ENCODE results near the gene GHSR. TPM values are rescaled to one million over a fixed set of nuclear protein-coding genes. Genes with fewer than 3 reads are reported as not detected.

Gene GHSR
- total RNA-seq, 1 experiment from 2014 or later = not detected

DNA sequence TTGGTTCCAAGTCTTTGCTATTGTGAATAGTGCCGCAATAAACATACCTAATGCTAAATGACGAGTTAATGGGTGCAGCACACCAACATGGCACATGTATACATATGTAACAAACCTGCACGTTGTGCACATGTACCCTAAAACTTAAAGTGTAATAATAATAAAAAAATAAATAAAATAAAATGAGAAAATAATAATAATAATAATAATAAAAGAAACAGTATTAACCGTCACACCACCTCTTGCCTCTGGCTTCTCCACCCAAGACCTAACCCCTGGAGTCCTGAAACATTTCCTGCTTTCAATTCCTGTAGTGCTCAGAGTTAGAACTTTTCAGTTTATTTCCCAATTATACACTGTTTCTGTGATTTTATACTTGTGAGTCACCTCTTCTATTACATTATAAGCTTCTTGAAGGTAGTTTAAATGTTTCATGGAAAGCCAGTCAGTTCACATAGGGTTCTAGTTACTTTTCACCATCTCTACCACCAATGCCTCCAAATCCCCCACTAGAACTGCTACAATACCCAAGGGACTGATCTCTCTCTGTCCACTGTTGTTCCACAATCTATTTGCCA, 18.4 kb upstream of the GHSR start:
- ATAC-seq = no peak
- ChIA-PET POLR2A (interaction anchor here (0.6 kb wide), 1 partner anchor 423 kb away, joined by 6 read pairs; no protein-coding TSS in a partner anchor), CTCF (interaction anchor here (0.5 kb wide), 1 partner anchor 81 kb away, joined by 6 read pairs; no protein-coding TSS in a partner anchor)
- TF ChIP-seq POLR2AphosphoS5 (IDR thresholded peaks at IDR 0.05; ENCODE audit: low read depth, low read length) = no peak
- TF ChIP-seq CTCF (IDR thresholded peaks at IDR 0.05) = no peak
- no peak for TF ChIP-seq SIN3A (IDR thresholded peaks at IDR 0.05; ENCODE audit: borderline replicate concordance, insufficient read depth, low read depth, low read length)
- no peak for TF ChIP-seq TCF7L2 (IDR thresholded peaks at IDR 0.05; ENCODE audit: low read depth, low read length)
- no peak for TF ChIP-seq REST (IDR thresholded peaks at IDR 0.05; ENCODE audit: insufficient read depth in 1 of 2, low read depth in 2 of 2, low read length in 1 of 2)
- H3K27ac ChIP-seq (ENCODE audit: low read length) = no peak overlapping the region
- intact Hi-C loops (cut with micrococcal nuclease; ENCODE audit: unreplicated experiment) (no loop called here), in situ Hi-C loops (cut with HindIII; ENCODE audit: low pct_unique_long_range_greater_than_20kb, low sequenced_read_pairs) (no loop called here)
- no peaks in the 10 kb centered on the region for H3K36me3 ChIP-seq (ENCODE audit: control insufficient read depth, insufficient read depth, low read length)
- H3K27me3 ChIP-seq (ENCODE audit: control insufficient read depth, insufficient read depth, low read length) = peaks cover 7% of the 10 kb centered on the region; the same call in 1 of the 2 replicates
- DNase-seq (ENCODE audit: low read depth, low spot score) = no peak
- H3K4me3 ChIP-seq (ENCODE audit: low read depth in 2 of 2, low read length in 2 of 2) = no peak overlapping the region
- H3K9me3 ChIP-seq (ENCODE audit: control insufficient read depth, insufficient read depth, low read depth, low read length) = no peaks in the 10 kb centered on the region
- no TSS peak for BruUV-seq (replicated peaks)
- H3K4me1 ChIP-seq (ENCODE audit: control insufficient read depth, insufficient read depth, low read length) = peaks cover 9% of the 10 kb centered on the region

DNA sequence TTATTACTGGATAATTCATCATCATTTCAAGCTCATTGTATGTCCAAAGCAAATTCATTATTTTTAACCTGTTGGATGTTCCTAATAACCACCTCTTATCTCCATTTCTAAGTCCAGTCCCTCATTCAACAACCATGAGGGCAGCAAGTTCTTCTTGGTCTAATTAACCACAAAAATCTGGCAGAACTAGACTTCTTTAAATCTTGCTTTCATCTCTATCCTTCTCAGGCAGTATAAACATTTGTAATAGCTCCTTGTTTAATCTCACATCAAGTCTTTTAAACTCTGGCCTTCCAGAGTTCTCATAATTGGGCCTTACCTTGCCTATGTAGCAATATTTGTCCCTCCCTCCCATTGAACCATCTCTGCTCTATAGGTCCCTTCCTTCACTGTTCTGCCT, 17.0 kb upstream of the GHSR start:
- Histone ChIP-seq H3K27ac (ENCODE audit: low read length) (no peak overlapping the region), H3K4me1 (ENCODE audit: control insufficient read depth, insufficient read depth, low read length) (peaks cover 9% of the 10 kb centered on the region), H3K36me3 (ENCODE audit: control insufficient read depth, insufficient read depth, low read length) (no peaks in the 10 kb centered on the region), H3K27me3 (ENCODE audit: control insufficient read depth, insufficient read depth, low read length) (peaks cover 7% of the 10 kb centered on the region; the same call in 1 of the 2 replicates), H3K9me3 (ENCODE audit: control insufficient read depth, insufficient read depth, low read depth, low read length) (no peaks in the 10 kb centered on the region), H3K4me3 (ENCODE audit: low read depth in 2 of 2, low read length in 2 of 2) (no peak overlapping the region)
- TF ChIP-seq TCF7L2 (IDR thresholded peaks at IDR 0.05; ENCODE audit: low read depth, low read length) (no peak), REST (IDR thresholded peaks at IDR 0.05; ENCODE audit: insufficient read depth in 1 of 2, low read depth in 2 of 2, low read length in 1 of 2) (no peak), POLR2AphosphoS5 (IDR thresholded peaks at IDR 0.05; ENCODE audit: low read depth, low read length) (no peak), CTCF (IDR thresholded peaks at IDR 0.05) (no peak), SIN3A (IDR thresholded peaks at IDR 0.05; ENCODE audit: borderline replicate concordance, insufficient read depth, low read depth, low read length) (no peak)
- POLR2A ChIA-PET = no interaction called here
- no peak for ATAC-seq
- no peak for DNase-seq (ENCODE audit: low read depth, low spot score)
- intact Hi-C loops (cut with micrococcal nuclease; ENCODE audit: unreplicated experiment) = no loop called here
- in situ Hi-C loops (cut with HindIII; ENCODE audit: low pct_unique_long_range_greater_than_20kb, low sequenced_read_pairs) = no loop called here
- CTCF ChIA-PET = no interaction called here
- BruUV-seq (replicated peaks) = no TSS peak
